Small intestine (tissue), 7 donors: ENCODE results near the gene DENND4A. TPM values are rescaled to one million over a fixed set of nuclear protein-coding genes. Genes with fewer than 3 reads are reported as not detected.

Source experiments
- DNase-seq, 2 donors: peaks; one replicate each; pipeline versions ENCODE4 v3.0.0 to v3.0.0-alpha.2; 2013
- FAIRE-seq: peaks from 2 replicates; lab custom pipeline; 2012; peaks lifted over from hg19 to GRCh38; lab: Jason Lieb, UNC
- H3K27ac ChIP-seq, 3 donors: one replicate each; pipeline ENCODE4 v1.5.1; 2013; ENCODE audit warnings: low read length in 2 of 3, mild to moderate bottlenecking in 2 of 3, control low read depth in 1 of 3, inconsistent platforms in 1 of 3, low read depth in 1 of 3, moderate library complexity in 1 of 3
- H3K27me3 ChIP-seq, 3 donors: one replicate each; pipeline ENCODE4 v1.6.1; 2013; ENCODE audit warnings: low read length in 3 of 3, inconsistent platforms in 1 of 3; ENCODE audit not compliant: control insufficient read depth in 3 of 3, insufficient read depth in 3 of 3
- H3K36me3 ChIP-seq, 3 donors: one replicate each; pipeline ENCODE4 v1.6.1; 2013; ENCODE audit warnings: low read length in 3 of 3, inconsistent platforms in 1 of 3, low read depth in 1 of 3, mild to moderate bottlenecking in 1 of 3, moderate library complexity in 1 of 3; ENCODE audit not compliant: control insufficient read depth in 3 of 3, insufficient read depth in 2 of 3
- H3K4me1 ChIP-seq, 3 donors: one replicate each; pipeline ENCODE4 v1.6.1; 2013; ENCODE audit warnings: low read length in 2 of 3, inconsistent platforms in 1 of 3, low read depth in 1 of 3, mild to moderate bottlenecking in 1 of 3, moderate library complexity in 1 of 3; ENCODE audit not compliant: control insufficient read depth in 3 of 3, insufficient read depth in 2 of 3
- H3K4me3 ChIP-seq, 3 donors: one replicate each; pipeline ENCODE4 v1.5.1; 2013; ENCODE audit warnings: low read length in 3 of 3, control low read depth in 1 of 3, inconsistent platforms in 1 of 3, low read depth in 1 of 3, mild to moderate bottlenecking in 1 of 3, moderate library complexity in 1 of 3
- H3K9me3 ChIP-seq, 2 donors: one replicate each; pipeline ENCODE4 v1.6.1; 2013; ENCODE audit warnings: low read depth in 1 of 2, low read length in 1 of 2; ENCODE audit not compliant: control insufficient read depth in 2 of 2, insufficient read depth in 1 of 2
- WGBS, 3 donors: extraction: QIAGEN DNeasy Blood & Tissue Kit; methylation state at CpG; one replicate each; pipeline ENCODE4 v1.1.7; 2013; 5-methylcytosine and 5-hydroxymethylcytosine counted together
- polyA plus RNA-seq, 4 donors: library from polyadenylated mRNA; stranded (reverse) in 3 of 4; unstranded in 1 of 4; fragments of 200-250 nt in 3 of 4; fragments of 120-200 nt in 1 of 4; gene quantifications; one replicate each; pipeline versions ENCODE4 v1.2.1 to v1.2.3, GENCODE V29; 2013
- donor health status: healthy with polysubstance abuse.
- donor health status: control.
- donor health status: control.
- donor health status: Bipolar disorder and iron deficiency.
- donor health status: healthy.

DENND4A gene
- polyA plus RNA-seq, 4 donors, result 2.4 to 25.5 (median 6.6) TPM

DNA sequence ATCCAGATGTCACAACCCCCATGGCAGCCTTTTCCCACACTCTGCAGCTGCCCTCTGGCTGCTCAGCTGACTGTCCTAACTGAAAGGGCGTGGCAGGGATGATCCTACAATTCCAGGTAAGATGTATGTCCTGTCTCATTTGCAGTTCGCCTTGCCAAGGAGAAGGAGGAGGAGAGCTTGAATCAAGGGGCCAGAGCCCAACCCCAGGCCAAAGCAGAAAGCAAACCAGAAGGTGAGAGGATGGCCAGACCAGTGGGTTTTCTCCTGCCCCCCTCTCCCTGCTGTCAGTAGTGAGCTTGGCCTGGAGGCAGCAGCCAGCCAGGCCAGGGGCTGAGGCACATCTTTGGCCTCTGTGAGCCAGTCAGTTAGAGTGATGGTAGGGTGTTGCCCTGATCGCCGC is 147.8 kb downstream of the DENND4A start:
- Histone ChIP-seq H3K27ac (no peak overlapping the region), H3K27me3 (no peaks in the 10 kb centered on the region), H3K4me1 (no peaks in the 10 kb centered on the region), H3K4me3 (no peak overlapping the region), H3K36me3 (peaks cover 0 to 18% (median 0%) of the 10 kb centered on the region in 3 donors), H3K9me3 (no peaks in the 10 kb centered on the region)
- no peak for DNase-seq
- FAIRE-seq, result no peak
- 93 to 100% (median 95%) methylated on average over 4 of the region's 4 CpGs for WGBS, 3 donors

DNA sequence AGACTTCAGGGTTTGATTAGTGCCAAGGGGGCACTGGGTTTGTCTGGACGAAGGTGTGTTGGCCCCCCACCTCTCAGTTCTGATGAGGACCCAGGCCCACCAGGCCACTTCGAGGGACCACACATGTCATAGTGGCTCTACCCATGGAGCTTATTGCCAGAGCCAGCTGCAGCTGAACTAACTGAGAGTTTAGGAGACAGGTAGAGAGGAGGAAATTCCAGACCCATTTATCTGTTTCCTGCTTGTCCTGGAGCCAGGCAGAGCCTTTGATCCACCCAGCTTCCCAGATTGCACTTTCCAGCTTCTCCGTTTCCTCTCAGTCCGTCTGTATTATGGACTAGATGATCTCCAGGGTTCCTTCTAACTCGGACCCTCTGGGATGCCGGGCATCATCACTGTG is 149.5 kb downstream of the DENND4A start:
- no peak overlapping the region for H3K27ac ChIP-seq
- no peaks in the 10 kb centered on the region for H3K9me3 ChIP-seq
- peaks cover 0 to 2% (median 0%) of the 10 kb centered on the region in 3 donors for H3K4me1 ChIP-seq
- H3K4me3 ChIP-seq, result no peak overlapping the region
- peaks cover 0 to 18% (median 0%) of the 10 kb centered on the region in 3 donors for H3K36me3 ChIP-seq
- DNase-seq (peak in 1 of 2 donors; percentile 23), FAIRE-seq (no peak)
- H3K27me3 ChIP-seq, result no peaks in the 10 kb centered on the region
- WGBS, 3 donors, result 23 to 62% (median 50%) methylated on average over 6 of the region's 6 CpGs

DNA sequence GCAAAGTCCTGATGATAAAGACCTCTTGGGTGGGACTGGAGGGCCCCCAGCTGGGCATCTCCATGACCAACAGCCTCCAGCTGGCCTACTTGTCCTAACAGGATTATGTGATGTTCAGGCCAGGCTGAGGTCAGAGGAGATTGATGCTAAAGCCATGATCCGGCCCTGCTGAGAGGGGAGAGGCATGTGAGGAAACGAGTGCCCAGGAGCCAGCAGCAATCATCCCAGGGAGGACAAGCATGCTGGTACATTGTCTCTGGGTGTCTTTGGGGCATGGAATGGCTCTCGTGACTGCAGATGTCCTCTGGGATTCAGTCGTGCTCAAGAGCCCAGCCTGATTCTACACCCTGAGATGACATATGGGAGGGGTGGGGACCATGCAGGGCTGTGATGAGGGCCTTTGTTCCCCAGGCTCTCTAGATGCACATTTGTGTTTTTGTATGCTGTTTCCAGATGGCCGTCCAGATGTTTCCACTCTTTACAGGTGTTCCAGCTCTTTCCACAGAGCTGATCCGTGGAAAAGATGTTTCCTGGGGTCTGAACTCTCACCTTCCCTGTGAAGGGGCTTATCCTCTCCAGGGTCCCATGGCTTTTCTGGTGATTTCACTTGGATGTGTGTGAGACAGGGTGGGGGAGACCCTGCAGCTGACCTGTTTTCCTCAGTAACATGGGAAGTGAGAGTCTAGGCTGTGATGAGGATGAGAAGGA is 150.2 kb downstream of the DENND4A start:
- no peak for FAIRE-seq
- 56 to 71% (median 68%) methylated on average over 6 of the region's 6 CpGs for WGBS, 3 donors

DNA sequence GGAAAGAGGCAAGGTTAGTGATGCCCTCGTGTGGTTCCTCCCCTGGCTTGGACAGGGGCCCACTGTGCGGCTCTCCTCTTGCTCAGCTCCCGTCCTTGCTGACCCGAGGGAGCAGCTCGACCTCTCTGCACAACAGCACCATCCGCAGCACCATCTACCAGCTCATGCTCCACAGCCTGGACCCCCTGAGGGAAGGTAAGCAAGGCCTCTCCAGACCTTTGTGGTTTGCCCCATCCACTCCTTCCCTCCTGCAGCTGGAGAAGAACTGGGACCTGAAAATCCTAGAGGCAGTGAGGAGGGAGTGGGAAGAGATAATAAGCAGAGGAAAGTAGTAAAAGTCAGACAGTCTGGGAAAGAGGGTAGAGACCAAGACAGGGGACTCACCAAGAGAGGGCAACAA is 152.6 kb downstream of the DENND4A start:
- no peak overlapping the region for H3K4me3 ChIP-seq
- DNase-seq, result no peak
- no peak for FAIRE-seq
- no peaks in the 10 kb centered on the region for H3K27me3 ChIP-seq
- peaks cover 0 to 17% (median 0%) of the 10 kb centered on the region in 3 donors for H3K36me3 ChIP-seq
- no peak overlapping the region for H3K27ac ChIP-seq
- peaks cover 0 to 2% (median 0%) of the 10 kb centered on the region in 3 donors for H3K4me1 ChIP-seq
- 87 to 90% (median 88%) methylated on average over 6 of the region's 6 CpGs for WGBS, 3 donors
- no peaks in the 10 kb centered on the region for H3K9me3 ChIP-seq

More for the DNA sequence above, 150.2 kb downstream of the DENND4A start:
- H3K27ac ChIP-seq, result no peak overlapping the region
- H3K27me3 ChIP-seq, result no peaks in the 10 kb centered on the region
- no peak for DNase-seq
- H3K9me3 ChIP-seq, result no peaks in the 10 kb centered on the region
- no peak overlapping the region for H3K4me3 ChIP-seq
- H3K36me3 ChIP-seq, result peaks cover 0 to 18% (median 0%) of the 10 kb centered on the region in 3 donors
- H3K4me1 ChIP-seq, result peaks cover 0 to 2% (median 0%) of the 10 kb centered on the region in 3 donors

DNA sequence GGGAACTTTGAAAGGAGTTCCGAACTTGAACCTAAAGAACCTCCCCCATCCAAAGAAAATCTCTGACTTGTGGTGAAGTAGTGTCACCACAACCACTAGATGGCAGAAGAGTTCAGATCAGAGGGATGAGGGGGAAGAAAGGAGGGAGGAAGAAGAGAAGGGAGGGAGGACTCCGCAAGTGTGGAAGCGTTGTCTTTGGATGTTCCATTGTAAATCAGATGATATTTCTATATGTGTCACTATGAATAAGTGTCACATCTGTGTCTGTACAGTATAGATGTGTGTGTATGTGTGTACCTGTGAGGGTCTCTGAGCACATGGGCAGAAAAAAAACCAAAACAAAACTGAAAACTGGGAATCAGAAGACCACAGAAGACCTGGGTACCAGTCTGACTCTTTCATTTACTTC is 153.4 kb downstream of the DENND4A start:
- Histone ChIP-seq H3K27me3 (no peaks in the 10 kb centered on the region), H3K4me3 (no peak overlapping the region), H3K9me3 (no peaks in the 10 kb centered on the region), H3K36me3 (peaks cover 0 to 13% (median 0%) of the 10 kb centered on the region in 3 donors), H3K27ac (no peak overlapping the region), H3K4me1 (peaks cover 0 to 2% (median 0%) of the 10 kb centered on the region in 3 donors)
- WGBS, 3 donors, result 3 to 13% (median 6%) methylated on average over 3 of the region's 3 CpGs
- no peak for FAIRE-seq
- DNase-seq, result peak; percentile 74 to 82

DNA sequence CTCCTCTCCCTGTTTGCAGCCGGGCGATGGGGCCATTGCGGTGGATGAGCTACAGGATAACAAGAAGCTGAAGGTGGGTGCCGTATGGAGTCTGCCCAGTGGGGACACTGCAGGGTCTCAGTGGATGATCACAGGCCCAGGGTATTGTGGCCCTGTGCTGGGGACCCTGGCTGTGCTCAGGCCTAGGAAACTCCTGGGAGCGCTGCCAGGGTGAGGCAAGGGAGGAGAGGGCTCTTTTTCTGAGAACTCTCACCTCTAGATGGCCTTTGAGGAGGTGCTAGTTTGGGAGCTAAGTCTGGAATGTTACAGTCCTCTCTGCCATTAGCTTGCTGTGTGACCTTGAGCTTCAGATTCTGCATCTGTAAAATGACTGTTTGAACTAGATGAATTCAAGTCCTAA is 154.0 kb downstream of the DENND4A start:
- H3K36me3 ChIP-seq, result peaks cover 0 to 9% (median 0%) of the 10 kb centered on the region in 3 donors
- no peaks in the 10 kb centered on the region for H3K27me3 ChIP-seq
- no peak for DNase-seq
- no peaks in the 10 kb centered on the region for H3K9me3 ChIP-seq
- no peak overlapping the region for H3K27ac ChIP-seq
- H3K4me3 ChIP-seq, result no peak overlapping the region
- peaks cover 0 to 2% (median 0%) of the 10 kb centered on the region in 3 donors for H3K4me1 ChIP-seq
- FAIRE-seq, result no peak
- WGBS, 3 donors, result 86 to 94% (median 91%) methylated on average over 5 of the region's 5 CpGs

DNA sequence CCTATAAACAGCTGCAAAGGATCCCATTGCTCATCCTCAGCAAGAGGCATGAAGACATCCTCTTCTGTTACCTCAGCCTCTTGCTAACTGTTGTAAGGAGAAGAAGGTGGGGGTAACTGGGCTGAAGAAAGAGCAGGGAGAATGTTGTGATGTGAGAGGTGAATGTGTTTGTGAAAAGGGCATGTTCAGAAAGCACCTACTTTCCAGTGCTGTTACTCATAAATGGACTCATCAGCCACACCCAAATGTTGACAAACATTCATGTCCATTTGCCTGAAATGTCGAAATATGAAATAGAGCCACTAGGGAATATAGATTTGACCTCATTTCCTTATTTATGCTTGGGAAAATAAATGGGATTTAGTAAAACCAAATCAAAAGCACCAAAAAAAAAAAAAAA is 157.7 kb downstream of the DENND4A start:
- no peak overlapping the region for H3K27ac ChIP-seq
- peaks cover 0 to 2% (median 0%) of the 10 kb centered on the region in 3 donors for H3K4me1 ChIP-seq
- no peaks in the 10 kb centered on the region for H3K36me3 ChIP-seq
- H3K4me3 ChIP-seq, result no peak overlapping the region
- no peaks in the 10 kb centered on the region for H3K9me3 ChIP-seq
- DNase-seq, result no peak
- no peak for FAIRE-seq
- H3K27me3 ChIP-seq, result no peaks in the 10 kb centered on the region
- WGBS, 3 donors, result 77 to 92% (median 90%) methylated on average over 1 of the region's 1 CpG

DNA sequence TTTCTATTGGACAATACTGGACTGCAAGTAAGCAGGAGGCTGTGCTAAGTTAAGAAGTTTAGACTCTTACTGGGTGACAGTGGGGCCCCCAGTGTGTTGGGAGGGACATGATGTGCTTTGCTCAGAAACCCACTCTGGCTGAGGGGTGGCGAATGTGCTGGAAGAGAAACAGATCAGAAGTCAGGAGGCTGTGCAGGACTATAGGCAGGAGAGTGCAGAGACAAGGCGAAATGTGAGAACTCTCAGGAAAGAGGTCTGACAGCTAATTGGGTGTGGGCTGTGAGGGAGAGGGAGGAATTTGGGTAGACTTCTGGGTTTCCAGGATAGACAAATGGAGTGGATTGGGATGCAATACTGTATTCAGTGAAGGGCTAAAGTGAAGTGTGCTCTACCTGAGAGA is 158.3 kb downstream of the DENND4A start:
- Histone ChIP-seq H3K9me3 (no peaks in the 10 kb centered on the region), H3K27ac (no peak overlapping the region), H3K4me1 (peaks cover 0 to 1% (median 0%) of the 10 kb centered on the region in 3 donors), H3K4me3 (no peak overlapping the region), H3K36me3 (no peaks in the 10 kb centered on the region), H3K27me3 (no peaks in the 10 kb centered on the region)
- FAIRE-seq (no peak), DNase-seq (no peak)
- WGBS, 3 donors, result 82 to 95% (median 93%) methylated on average over 2 of the region's 2 CpGs
